ENCODE measurements around the gene PDE9A. TPM values are rescaled to one million over a fixed set of nuclear protein-coding genes. Genes with fewer than 3 reads are reported as not detected.

Gene PDE9A
- total RNA-seq, 1 donor from 2014 or later = 1.9 TPM

- no peak for DNase-seq
Observed at GRCh38 chr21:42658320-42659105, 5.1 kb downstream of the PDE9A start.

GRCh38 chr21:42659416-42660117, 6.1 kb downstream of the PDE9A start:
- DNase-seq = no peak

GRCh38 chr21:42660118-42660470, 6.7 kb downstream of the PDE9A start:
- no peak for DNase-seq

GRCh38 chr21:42661688-42662429, 8.4 kb downstream of the PDE9A start:
- DNase-seq = no peak

- no peak for DNase-seq
Observed at GRCh38 chr21:42662430-42663199, 9.2 kb downstream of the PDE9A start.

- DNase-seq = no peak
Observed at GRCh38 chr21:42663200-42663750, 9.9 kb downstream of the PDE9A start.

GRCh38 chr21:42663860-42664535, 10.6 kb downstream of the PDE9A start:
- DNase-seq = no peak

GRCh38 chr21:42664614-42665013, 11.2 kb downstream of the PDE9A start:
- no peak for DNase-seq

GRCh38 chr21:42665026-42665425, 11.6 kb downstream of the PDE9A start:
- no peak for DNase-seq

- no peak for DNase-seq
Observed at GRCh38 chr21:42665484-42665883, 12.1 kb downstream of the PDE9A start.

- peak; percentile 27 for DNase-seq
Observed at GRCh38 chr21:42666023-42666747, 12.8 kb downstream of the PDE9A start.

GRCh38 chr21:42666925-42667324, 13.5 kb downstream of the PDE9A start:
- DNase-seq = no peak

- DNase-seq = no peak
Observed at GRCh38 chr21:42668298-42668992, 15.0 kb downstream of the PDE9A start.

- no peak for DNase-seq
Observed at GRCh38 chr21:42669041-42669440, 15.6 kb downstream of the PDE9A start.

- no peak for DNase-seq
Observed at GRCh38 chr21:42670058-42670880, 16.8 kb downstream of the PDE9A start.

- DNase-seq = no peak
Observed at GRCh38 chr21:42670884-42671283, 17.5 kb downstream of the PDE9A start.

GRCh38 chr21:42671778-42672593, 18.6 kb downstream of the PDE9A start:
- no peak for DNase-seq

GRCh38 chr21:42672699-42673458, 19.5 kb downstream of the PDE9A start:
- DNase-seq = no peak
